Activated gamma-delta T cell (primary cell): ENCODE data around the gene KIF6.
"Not testable (repeated sequence)": the region's sequence is repeated elsewhere in the genome, so short reads cannot be mapped to it uniquely, and the experiment has no call there.

ENCODE experiments used
- DNase-seq: peaks from one replicate; lab custom pipeline; 2025; lab: John Stamatoyannopoulos, UW

KIF6 gene

DNA sequence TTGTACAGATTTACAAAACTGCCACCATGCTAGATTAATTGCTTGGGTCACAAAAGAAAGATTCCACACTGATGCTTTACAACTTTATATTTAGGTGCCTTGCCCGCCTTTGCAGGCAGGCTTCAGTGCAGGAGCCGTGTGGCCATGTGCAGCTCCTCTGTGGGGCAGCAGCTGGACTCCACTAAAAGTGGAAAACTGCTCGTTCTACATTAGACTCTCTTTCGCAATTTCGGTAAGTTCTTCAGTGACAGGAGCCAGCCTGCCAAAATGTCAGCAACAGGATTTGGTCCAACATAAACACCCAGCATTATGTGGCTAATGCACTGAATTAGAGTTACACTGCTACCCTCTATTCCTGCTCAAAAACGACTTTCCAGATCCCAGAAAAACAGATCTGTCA lies 228.3 kb downstream of the KIF6 start:
- no peak for DNase-seq

DNA sequence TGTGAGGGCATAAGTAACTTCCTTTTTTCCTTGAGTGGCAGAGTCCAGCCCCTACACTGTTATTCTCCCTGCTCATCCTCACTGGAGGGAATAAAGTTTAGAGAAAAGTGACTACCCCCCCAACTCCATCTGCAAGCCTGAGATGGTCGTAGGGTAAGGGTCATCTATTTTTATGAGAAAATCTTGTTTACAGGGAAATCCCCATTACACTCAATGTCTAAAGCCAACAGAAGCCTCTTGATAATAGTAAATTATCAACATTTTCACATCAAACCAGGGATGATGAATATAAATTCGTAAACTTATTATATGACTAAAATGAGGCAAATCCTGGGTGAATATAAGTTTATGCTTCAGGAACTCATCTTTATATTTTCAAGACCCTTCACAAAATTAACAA lies 228.8 kb downstream of the KIF6 start:
- no peak for DNase-seq

DNA sequence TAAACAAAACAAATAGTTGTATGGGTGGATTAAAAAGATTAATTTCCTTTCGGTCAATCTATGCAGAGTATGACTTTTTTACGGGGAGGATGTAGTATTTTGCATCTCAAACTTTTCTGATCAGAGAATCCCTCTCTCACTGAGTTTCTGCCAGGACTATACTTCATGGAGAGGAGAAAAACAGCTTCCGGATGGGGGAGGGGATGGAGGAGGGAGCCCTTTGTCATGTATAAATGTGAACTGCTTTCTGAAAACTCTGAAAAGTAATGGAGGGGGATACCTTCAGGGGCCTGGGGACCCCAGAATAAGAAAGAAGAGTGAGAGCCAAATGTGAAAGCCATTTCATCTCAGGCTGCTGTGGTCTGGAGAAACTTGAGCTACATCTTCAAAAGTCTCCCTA lies 229.6 kb downstream of the KIF6 start:
- DNase-seq = no peak

- no peak for DNase-seq
These were observed 230.2 kb downstream of the KIF6 start for GRCh38 chr6:39494998-39495397.

DNA sequence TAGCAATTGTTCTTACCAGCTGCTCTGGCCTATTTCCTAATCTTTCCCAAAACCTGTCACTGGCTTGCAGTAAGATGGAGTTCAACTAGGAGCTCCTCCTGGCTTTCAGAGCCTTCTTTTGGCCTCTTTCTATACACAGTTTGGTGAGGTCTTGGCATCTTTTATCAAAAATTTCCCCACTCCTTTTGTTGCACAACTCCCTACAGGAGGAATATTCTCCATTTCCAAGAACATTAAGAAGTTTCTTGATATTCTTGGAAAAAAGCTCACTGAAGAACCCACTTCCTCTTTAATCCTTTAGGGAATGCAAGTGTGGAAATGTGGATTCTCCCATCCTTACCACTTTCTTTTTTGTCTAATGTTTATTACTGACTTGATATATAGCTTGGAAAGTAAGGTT lies 231.4 kb downstream of the KIF6 start:
- DNase-seq = no peak

DNA sequence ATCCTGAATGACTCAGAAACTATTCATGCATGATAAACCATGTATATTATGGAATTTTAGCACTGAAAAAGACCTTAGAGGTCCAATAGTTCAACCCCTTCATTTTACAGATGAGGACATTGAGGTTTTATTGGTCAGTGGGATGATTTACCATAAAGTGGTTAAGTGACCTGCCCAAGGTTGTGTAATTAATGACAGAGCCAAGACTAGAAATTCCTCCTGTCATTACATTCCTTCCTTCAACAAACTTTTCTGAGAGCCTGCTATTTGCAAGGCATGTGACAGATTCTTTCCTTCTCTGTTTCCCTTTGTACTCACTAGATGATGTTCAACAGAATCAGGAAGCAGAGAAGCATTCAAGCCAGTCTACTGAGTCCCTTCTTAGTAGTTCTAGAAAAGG lies 232.0 kb downstream of the KIF6 start:
- no peak for DNase-seq

DNA sequence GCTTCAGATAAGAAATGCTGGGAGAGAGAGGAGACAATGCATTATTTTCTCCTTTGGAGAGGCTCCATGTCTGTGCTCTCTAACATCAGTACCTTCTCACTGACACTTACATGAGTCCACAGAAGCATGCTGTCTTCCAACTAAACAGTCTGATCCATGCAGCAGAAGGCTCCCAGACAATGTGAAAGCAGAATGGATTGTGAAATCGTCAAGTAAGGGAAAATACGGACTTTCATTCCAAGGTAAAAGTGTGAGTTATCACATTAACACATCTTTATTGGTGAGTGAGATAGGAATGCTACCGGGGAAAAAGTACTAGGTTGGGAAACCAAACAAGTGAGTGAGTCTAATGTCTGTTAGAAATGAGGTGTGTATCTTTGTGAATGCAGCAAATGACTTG lies 235.1 kb downstream of the KIF6 start:
- DNase-seq = no peak

DNA sequence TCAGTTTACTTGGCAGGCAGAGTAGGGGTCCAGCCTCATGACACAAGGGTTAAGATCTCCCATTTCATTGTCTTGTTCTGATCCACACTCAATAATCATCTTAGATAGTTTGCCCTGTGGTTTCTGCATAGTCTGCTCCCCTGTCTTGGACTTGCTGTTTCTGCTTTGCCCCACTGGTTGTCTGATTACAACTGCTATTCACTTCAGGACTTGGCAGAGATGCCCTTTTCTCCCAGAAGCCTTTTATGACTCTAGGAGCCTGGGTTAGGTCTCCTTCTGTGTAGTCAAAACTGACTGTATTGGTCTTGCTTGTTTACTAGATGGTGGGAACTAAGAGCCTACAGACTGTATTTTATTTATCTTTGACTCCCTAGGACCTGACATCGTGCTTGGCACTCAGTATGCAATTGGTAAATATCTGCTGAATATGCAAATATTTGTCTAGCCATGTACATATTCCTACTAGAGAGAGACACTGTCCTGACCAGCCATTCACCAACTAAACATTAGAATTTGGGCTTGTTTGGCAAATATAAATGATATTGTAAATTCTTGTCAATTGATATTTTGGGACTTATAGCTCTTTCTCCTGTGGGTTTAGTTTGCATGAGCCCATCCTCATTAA lies 236.8 kb downstream of the KIF6 start:
- DNase-seq = no peak

- no peak for DNase-seq
These were observed 240.9 kb downstream of the KIF6 start for GRCh38 chr6:39484276-39484675.

DNA sequence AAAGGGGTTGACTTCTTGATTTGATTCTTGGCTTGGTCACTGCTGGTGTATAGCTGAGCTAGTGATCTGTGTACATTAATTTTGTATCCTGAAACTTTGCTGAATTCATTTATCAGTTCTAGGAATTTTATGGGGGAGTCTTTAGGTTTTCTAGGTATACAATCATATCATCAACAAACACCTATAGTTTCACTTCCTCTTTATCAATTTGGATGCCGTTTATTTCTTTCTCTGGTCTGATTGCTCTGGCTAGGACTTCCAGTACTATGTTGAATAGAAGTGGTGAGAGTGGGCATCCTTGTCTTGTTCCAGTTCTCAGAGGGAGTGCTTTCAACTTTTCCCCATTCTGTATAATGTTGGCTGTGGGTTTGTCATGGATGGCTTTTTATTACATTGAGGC lies 245.4 kb downstream of the KIF6 start:
- DNase-seq = not testable (repeated sequence)

GRCh38 chr6:39476670-39477069 lies 248.5 kb downstream of the KIF6 start:
- no peak for DNase-seq

DNA sequence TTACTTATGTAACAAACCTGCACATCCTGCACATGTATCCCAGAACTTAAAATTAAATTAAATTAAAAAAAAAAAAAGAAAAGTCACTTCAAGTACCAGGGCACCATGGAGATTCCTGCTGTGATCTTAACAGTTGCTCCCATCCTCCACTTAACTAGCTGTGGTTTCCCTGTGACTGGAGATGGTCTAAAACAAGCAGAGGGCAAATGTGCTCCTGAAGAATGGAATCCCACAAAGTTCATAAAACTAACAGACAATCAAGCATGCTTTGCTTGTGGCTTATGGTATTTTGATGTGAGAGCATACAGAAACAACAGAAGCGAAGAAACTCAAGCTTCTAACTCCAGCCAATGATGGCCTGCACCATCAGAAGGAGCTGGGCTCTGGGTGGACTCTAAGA lies 249.1 kb downstream of the KIF6 start:
- DNase-seq = no peak

DNA sequence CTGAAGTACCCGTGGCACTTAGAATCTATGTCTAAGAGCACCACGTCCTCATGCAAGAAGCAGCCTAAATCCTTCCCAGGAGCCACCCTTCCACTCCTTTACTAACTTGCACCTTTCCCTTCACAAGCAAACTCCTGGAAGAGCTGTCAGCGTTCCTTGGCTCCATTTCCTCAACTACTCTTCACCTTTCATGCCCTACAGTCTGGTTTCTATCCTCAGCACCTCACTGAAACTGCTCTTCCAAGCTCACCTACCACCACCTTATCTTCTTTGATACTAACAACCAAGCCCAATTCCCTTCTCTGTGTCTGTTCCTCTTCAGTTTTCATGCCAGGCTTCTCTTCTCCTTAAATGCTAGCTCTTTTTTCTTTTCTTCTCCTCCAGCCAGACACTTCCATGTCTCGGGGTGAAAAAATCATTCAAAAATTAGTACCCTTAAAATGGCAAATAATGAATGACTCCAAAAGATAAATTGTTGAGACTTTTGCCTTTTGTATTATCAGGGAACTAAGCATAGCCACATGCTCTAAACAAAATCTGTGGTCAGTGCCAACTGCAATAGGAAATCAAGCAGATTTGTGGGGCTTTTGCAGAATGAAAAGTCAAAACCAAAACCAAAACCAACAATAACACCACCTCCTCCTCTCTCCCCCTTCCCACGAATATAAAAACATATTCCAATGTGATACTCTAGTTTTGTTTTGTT lies 253.1 kb downstream of the KIF6 start:
- DNase-seq = no peak

DNA sequence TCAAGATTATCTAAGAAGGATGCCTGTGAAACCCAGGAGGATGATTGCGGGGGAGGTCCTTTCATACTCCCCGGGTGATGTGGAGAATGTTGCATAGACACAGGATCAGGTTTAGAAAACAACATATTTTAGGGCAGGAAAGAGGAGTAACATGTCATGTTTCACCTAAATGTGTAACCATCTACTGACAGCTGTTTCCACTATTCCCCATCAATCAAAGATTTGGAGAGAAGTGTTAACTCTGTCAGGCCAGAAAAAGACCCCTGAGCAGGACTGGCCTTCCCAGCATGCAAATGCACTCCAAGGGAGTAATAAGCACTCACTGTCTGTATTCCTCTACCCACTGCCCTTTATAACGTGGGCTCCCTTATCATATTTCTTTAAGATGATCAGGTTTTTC lies 254.7 kb downstream of the KIF6 start:
- no peak for DNase-seq

GRCh38 chr6:39468385-39468784 lies 256.8 kb downstream of the KIF6 start:
- no peak for DNase-seq

DNA sequence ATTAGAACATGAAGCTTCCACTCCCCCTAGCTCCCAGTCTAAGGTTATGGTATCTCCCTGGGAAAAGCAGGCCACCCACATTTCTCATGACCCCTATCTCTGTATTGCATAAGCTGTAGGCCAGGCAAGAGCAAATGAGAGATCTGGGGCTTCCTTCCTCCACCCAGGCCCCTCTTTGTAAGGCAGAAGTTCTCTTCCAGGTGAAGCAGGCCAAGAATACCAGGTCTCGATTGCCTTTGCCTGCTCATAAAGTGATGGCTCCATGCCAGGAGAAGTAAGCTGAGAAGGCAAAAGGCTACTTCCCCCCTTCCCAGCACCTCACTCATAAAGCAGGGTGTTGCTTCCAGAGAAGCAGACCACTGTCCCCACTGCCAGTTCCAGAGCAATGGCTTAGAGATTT lies 258.6 kb downstream of the KIF6 start:
- DNase-seq = no peak

DNA sequence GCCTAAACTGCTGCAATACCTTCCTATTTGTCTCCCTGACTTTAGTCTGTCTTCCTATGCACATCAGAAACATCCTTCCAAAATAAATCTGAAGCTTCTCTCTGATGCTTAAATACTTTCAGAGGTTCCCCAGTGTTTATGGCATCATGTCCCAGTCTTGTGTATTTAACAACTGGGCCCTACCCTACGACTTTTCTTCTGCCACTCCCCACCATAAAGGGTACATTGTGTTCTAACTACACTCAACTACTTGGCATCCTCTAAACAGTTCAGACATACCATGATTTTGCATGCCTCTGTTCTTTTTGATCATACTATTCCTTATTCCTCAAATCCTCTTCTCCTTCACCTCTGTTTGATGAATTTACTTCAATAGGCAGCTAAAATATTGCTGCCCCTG lies 259.7 kb downstream of the KIF6 start:
- DNase-seq = no peak

DNA sequence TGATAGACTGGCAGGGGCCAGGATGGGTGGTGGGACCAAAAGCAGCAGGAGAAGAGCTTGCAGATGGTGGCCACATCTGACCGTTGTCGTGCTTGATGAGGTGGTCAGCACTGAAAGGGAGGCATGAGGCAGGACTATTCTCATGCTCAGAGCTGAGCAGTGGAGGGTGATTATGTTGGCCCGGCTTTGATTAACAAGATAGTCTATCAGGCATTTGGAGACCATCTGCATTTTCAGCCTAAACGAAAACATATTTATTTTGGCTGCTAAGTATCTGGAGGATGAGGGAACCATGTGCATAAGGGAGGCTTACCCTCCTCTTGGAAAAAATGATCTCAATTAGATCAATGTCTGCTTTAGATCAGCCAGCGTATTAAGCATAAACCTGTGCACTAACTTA lies 261.1 kb downstream of the KIF6 start:
- DNase-seq = no peak

GRCh38 chr6:39453956-39454524 lies 271.2 kb downstream of the KIF6 start:
- DNase-seq = no peak

- DNase-seq = no peak
These were observed 272.0 kb downstream of the KIF6 start for GRCh38 chr6:39453241-39453640.

DNA sequence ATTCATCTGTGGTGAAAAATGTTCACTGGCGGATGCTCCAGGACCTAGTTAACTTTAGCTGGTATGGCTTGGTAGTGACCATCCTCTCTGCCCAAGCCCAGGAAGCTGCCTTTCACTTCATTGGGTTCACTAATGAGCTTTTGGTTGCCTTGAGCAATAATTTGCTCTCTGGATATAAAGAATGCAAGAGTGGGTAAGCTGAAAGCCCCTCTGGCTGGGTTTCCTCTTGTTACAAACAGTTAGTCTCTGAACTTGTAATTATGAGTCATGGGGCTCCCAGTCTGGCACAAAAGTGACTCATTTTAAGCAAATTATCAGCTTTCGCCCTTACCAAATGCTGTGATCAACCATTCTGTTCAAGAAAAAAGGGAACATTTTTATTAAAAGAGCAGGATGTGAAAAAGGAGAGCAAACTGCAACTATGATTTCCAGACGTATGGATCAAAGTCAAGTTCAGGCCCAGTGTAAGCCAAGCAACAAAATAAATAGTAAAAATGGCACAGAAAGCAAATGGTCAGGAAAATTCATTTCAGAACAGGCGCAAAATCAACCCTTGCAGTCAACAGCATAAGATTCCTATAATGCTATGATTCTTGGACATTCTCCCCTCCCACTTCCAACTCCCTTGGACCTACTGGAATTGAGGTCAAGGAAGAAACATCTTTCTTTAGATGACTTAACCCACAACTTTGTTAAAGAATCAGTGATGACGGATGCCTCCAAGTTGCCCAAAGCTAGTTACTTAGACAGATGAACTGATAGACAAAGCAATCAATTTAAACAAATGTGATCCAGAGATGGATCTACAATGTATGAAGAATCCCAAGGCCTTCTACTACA lies 272.7 kb downstream of the KIF6 start:
- no peak for DNase-seq

GRCh38 chr6:39451831-39452230 lies 273.4 kb downstream of the KIF6 start:
- DNase-seq = no peak

DNA sequence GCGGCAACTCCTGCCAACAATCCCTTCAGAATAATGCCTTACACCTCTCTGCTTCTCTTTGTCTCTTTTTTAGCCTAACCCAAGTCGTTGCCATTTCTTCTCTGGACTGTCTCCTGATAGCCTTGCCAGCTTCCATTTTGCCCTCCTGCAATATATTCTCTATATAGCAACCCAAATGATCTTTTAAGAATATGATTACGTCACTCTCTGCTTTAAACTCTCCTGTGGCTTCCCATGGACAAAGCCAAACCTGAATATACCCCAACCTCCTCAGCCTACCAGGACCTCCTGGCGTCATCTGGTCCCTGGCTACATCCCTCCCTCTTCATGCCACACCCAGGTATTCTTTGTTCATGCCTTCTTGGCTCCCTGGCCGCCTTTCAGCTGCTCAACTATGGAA lies 276.2 kb downstream of the KIF6 start:
- no peak for DNase-seq
